ENCODE measurements around the gene LHPP. TPM values are rescaled to one million over a fixed set of nuclear protein-coding genes. Genes with fewer than 3 reads are reported as not detected.

Gene LHPP
- total RNA-seq, 2 experiments from 2014 or later = 15.3 to 19.6 TPM

DNA sequence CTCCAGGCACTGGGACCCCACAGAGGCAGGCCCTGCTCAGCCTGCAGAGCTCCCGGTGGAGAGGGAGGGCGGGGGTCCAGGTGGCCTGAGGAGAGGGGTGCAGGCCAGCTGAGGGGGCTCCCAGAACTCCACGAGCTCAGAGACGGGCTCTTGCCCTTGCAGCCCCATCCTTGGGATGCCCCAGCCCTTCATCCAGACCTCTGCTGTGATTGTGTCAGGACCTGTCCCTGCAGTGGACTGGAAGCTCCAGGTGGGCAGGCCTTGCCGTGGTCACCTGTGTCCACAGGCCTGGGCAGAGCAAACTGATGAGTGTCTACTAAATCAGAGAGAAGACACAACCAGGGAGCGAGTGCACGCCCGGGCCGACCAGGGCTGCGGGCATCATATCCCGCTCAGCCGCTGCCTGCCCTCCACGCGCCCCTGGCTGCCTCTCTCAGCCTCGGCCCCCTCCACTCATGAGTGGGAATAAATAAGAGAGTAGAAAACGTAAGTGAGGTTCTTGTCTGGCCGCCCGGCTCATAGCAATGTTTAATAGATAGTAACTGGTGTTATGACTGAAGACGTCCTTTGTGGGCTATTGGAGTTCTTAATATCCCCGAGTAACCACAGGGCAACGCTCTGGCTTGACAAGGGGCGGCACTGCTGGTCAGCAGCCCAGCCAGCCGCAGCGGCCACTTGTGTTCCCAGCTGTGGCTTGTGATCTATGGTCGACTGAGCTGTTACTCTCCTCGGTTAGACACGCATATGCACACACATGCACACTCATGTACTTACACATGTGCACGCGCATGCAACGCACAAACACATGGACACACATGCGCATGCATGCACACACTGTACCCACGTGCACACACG lies 105.6 kb downstream of the LHPP start:
- intact Hi-C loops (cut with DNase I, micrococcal nuclease) = no loop called here
- CTCF ChIA-PET = no interaction called here

GRCh38 chr10:124568339-124568738 lies 106.7 kb downstream of the LHPP start:
- ChIA-PET CTCF (no interaction called here), POLR2A (no interaction called here)
- no peaks in the 10 kb centered on the region for H3K4me1 ChIP-seq (ENCODE audit: insufficient read depth, low read length)
- no peaks in the 10 kb centered on the region for H3K4me1 Mint-ChIP-seq (ENCODE audit: low read depth)
- no peaks in the 10 kb centered on the region for H3K36me3 ChIP-seq (ENCODE audit: insufficient read depth, low read length)
- no peak overlapping the region for H3K4me3 ChIP-seq (ENCODE audit: low read length)
- DNase-seq (no peak), ATAC-seq (ENCODE audit: poor library complexity) (no peak)
- intact Hi-C loops (cut with DNase I, micrococcal nuclease) = no loop called here
- no peak overlapping the region for H3K27ac ChIP-seq (ENCODE audit: low read depth in 1 of 2, low read length in 2 of 2)
- H3K9me3 ChIP-seq (ENCODE audit: control insufficient read depth in 1 of 2, insufficient read depth in 1 of 2, low read length in 2 of 2) = no peaks in the 10 kb centered on the region
- H3K36me3 Mint-ChIP-seq (ENCODE audit: low read depth) = no peaks in the 10 kb centered on the region
- no peaks in the 10 kb centered on the region for H3K27me3 ChIP-seq (ENCODE audit: control insufficient read depth in 1 of 2, insufficient read depth in 2 of 2, low read length in 2 of 2)
- H3K4me3 Mint-ChIP-seq = no peak overlapping the region
- no peak overlapping the region for H3K27ac Mint-ChIP-seq
- no peaks in the 10 kb centered on the region for H3K27me3 Mint-ChIP-seq
- TF ChIP-seq CTCF (IDR thresholded peaks at IDR 0.05) = no peak
- no peaks in the 10 kb centered on the region for H3K9me3 Mint-ChIP-seq

More for the DNA sequence above, 105.6 kb downstream of the LHPP start:
- Mint-ChIP-seq H3K27ac (no peak overlapping the region), H3K4me3 (no peak overlapping the region), H3K36me3 (ENCODE audit: low read depth) (no peaks in the 10 kb centered on the region), H3K27me3 (no peaks in the 10 kb centered on the region), H3K9me3 (no peaks in the 10 kb centered on the region), H3K4me1 (ENCODE audit: low read depth) (no peaks in the 10 kb centered on the region)
- Histone ChIP-seq H3K4me3 (ENCODE audit: low read length) (no peak overlapping the region), H3K27ac (ENCODE audit: low read depth in 1 of 2, low read length in 2 of 2) (no peak overlapping the region), H3K9me3 (ENCODE audit: control insufficient read depth in 1 of 2, insufficient read depth in 1 of 2, low read length in 2 of 2) (no peaks in the 10 kb centered on the region), H3K27me3 (ENCODE audit: control insufficient read depth in 1 of 2, insufficient read depth in 2 of 2, low read length in 2 of 2) (no peaks in the 10 kb centered on the region), H3K4me1 (ENCODE audit: insufficient read depth, low read length) (no peaks in the 10 kb centered on the region), H3K36me3 (ENCODE audit: insufficient read depth, low read length) (no peaks in the 10 kb centered on the region)
- POLR2A ChIA-PET = no interaction called here
- no peak for DNase-seq
- ATAC-seq (ENCODE audit: poor library complexity) = no peak
- TF ChIP-seq CTCF (IDR thresholded peaks at IDR 0.05) = no peak

GRCh38 chr10:124568848-124569622 lies 107.4 kb downstream of the LHPP start:
- intact Hi-C loops (cut with DNase I, micrococcal nuclease) = no loop called here
- ChIA-PET CTCF (no interaction called here), POLR2A (no interaction called here)
- no peak for TF ChIP-seq CTCF (IDR thresholded peaks at IDR 0.05)
- Histone ChIP-seq H3K27me3 (ENCODE audit: control insufficient read depth in 1 of 2, insufficient read depth in 2 of 2, low read length in 2 of 2) (no peaks in the 10 kb centered on the region), H3K36me3 (ENCODE audit: insufficient read depth, low read length) (no peaks in the 10 kb centered on the region), H3K27ac (ENCODE audit: low read depth in 1 of 2, low read length in 2 of 2) (no peak overlapping the region), H3K4me1 (ENCODE audit: insufficient read depth, low read length) (no peaks in the 10 kb centered on the region), H3K4me3 (ENCODE audit: low read length) (no peak overlapping the region), H3K9me3 (ENCODE audit: control insufficient read depth in 1 of 2, insufficient read depth in 1 of 2, low read length in 2 of 2) (no peaks in the 10 kb centered on the region)
- Mint-ChIP-seq H3K27me3 (no peaks in the 10 kb centered on the region), H3K36me3 (ENCODE audit: low read depth) (no peaks in the 10 kb centered on the region), H3K4me3 (no peak overlapping the region), H3K27ac (no peak overlapping the region), H3K9me3 (no peaks in the 10 kb centered on the region), H3K4me1 (ENCODE audit: low read depth) (no peaks in the 10 kb centered on the region)
- no peak for ATAC-seq (ENCODE audit: poor library complexity)
- no peak for DNase-seq

Measured in CD4-positive, alpha-beta T cell (primary cell).